Activated CD8-positive, alpha-beta memory T cell treated with anti-CD3 and anti-CD28 coated beads, Interleukin-2, amount 50 U/mL, for 1 hour (primary cell): Measurements from ENCODE around the gene CDHR3.
A peak's percentile ranks its signal among the peaks of the same experiment; 100 is the strongest.

Source experiments
- DNase-seq: peaks from one replicate; pipeline ENCODE4 v3.0.0-alpha.2; 2020; ENCODE audit errors: extremely low read depth

CDHR3 gene

GRCh38 chr7:106049139-106049752, 86.2 kb downstream of the CDHR3 start:
- DNase-seq = no peak

GRCh38 chr7:106050002-106050745, 87.1 kb downstream of the CDHR3 start:
- DNase-seq = no peak

- no peak for DNase-seq
These were observed 87.7 kb downstream of the CDHR3 start for GRCh38 chr7:106050746-106051117.

DNA sequence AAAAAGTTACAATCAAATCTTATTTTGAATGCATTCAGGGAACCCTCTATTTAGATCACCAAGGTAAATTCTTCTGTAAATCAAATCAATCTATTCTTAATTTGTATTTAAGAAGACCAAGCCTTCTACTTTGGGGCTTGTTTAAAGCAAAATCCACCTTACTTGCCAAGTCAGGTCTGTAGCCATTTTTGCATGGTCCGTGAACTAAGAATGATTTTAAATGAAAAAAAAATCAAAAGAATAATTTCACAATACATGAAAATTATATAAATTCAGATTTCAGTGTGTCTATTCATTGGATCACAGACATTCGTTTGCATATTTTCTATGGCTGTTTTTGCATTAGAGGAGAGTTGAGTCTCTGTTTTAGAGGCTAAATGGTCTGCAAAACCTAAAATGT, 89.6 kb downstream of the CDHR3 start:
- no peak for DNase-seq

GRCh38 chr7:106053109-106053508, 90.0 kb downstream of the CDHR3 start:
- no peak for DNase-seq

GRCh38 chr7:106054156-106054910, 91.3 kb downstream of the CDHR3 start:
- DNase-seq = no peak

GRCh38 chr7:106054971-106055532, 92.0 kb downstream of the CDHR3 start:
- DNase-seq = no peak

DNA sequence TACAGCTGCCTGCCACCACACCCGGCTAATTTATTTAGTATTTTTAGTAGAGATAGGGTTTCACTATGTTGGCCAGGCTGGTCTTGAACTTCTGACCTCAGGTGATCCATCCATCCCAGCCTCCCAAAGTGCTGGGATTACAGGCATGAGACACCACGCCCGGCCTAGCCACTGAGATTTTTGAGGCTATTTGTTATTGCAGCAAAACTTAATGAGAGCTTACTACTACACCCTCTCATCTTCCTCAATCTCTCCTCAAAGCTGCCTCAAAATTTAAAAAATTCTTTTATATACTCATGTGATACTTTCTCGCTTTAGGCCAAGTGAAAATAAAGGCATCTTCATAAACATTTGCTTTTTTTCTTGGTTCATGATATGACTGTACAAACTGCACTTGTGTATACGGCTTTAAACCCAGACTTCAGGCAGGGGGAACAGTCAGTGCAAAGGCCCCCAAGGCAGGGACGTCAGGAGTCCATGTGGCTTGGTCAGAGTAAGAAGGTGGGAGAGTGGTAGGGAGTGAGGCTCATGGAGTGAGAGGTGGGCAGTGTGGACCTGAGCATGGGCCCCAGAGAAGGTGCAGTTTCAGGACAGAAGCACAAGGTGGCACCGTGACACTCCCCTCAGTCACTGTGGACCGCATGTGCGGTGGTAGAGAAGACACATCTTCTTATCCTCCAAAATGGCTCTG, 93.6 kb downstream of the CDHR3 start:
- peak; percentile 43 for DNase-seq

DNA sequence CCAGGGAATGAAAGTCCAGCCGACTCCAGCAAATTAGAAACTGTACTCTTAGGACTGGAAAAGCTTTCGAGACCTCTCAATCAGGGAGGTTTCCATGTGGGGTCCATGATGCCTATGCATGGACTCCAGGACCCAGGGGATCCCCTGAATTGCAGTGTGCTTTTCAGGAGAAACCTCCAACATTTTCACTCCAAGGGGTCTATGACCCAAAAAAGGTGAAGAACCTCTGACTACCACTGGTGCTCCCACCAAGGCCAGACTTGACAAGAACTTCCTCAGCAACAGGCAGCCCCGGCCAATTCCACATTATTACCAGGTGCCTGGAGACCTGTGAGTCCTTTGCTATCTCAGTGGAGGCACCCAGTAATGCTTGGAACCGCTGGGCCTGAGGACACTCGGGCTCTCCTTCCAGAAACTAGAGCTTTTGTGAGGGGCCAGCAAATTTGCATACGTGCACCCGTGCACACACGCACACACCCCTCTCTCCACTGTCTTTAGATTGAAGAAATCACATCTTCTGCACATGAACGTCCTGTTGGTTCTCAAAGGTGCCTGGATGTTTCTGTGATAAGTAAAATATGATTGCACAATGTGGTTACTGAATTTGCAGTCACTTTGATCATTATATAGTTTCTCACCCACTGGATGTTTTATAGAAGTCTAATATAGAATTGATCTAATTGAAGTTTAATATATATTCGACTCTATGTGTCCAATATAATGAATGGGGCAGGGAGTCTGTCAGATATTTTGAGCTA, 94.3 kb downstream of the CDHR3 start:
- no peak for DNase-seq

GRCh38 chr7:106057962-106058927, 95.2 kb downstream of the CDHR3 start:
- DNase-seq = no peak

GRCh38 chr7:106058928-106059324, 95.9 kb downstream of the CDHR3 start:
- DNase-seq = no peak

DNA sequence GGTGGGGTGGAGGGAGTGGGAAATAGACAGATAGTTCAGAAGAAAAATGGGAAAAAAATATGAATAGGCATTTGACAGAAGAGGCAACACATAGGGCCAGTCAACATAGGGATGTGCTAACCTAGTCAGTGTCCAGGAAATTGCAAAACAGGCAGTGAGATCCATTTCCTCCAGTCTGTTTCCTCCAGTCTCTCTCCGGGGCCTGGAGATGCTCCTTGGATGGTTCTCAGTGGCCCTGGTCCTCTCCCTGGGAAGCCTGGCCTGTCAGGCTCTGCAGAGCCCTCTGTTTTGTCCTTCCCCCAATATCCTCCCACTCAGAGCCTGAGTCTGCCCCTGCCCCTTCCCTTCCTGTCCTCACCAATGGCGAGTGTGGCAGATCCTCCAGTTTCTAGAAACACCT, 96.5 kb downstream of the CDHR3 start:
- no peak for DNase-seq

GRCh38 chr7:106060394-106060920, 97.4 kb downstream of the CDHR3 start:
- DNase-seq = no peak

DNA sequence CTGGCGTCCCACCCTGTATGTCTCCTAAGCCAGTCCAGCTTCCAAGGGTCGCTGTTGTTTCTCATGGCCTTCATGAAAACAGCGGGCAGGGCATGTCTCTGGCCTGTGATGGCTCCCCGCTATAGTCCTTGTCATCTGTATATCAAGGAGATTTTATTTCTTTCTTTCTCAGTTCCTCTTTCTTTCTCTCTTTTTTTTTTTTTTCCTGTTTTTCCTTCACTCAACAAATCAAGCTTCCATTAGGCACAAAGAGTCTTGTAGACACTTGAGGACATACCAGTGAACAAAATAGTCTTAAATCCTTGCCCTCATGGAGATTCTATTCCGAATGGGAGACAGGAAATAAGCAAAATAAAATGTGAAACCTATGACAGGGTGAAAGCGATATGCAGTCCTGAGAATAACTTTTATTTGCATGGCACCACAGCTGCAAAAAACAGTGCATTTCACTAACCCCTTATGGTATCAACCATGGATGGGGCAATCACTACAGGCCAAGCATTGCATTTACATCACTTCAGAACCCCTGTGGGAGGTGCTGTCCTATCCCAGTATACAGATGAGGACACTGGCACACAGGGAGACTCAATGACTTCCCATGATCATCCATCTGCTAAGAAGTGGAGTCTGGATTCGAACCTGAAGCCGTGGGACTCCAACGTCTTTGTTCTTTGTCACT, 98.4 kb downstream of the CDHR3 start:
- no peak for DNase-seq

GRCh38 chr7:106062006-106062405, 98.9 kb downstream of the CDHR3 start:
- DNase-seq = no peak

DNA sequence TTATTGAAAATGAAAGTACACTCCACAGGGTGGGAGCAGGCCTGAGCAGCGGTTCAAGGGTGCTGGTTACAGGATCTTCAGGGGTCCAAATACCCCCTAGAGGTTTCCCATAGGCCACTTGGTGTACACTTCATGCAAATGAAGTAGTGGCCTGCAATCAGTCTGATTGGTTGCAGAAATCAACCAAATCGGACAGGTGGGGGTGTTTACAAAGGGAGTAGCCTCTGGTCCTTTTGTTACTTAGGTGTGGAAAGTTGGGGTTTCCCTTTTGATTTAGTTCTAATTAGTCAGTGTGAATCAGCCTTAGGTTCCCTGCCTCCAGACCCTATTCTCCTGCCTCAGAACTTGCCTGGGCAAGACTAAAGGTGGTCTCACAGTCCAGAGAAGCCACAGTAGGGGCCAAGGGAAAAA, 99.5 kb downstream of the CDHR3 start:
- no peak for DNase-seq

- DNase-seq = no peak
These were observed 100.0 kb downstream of the CDHR3 start for GRCh38 chr7:106063024-106063423.

DNA sequence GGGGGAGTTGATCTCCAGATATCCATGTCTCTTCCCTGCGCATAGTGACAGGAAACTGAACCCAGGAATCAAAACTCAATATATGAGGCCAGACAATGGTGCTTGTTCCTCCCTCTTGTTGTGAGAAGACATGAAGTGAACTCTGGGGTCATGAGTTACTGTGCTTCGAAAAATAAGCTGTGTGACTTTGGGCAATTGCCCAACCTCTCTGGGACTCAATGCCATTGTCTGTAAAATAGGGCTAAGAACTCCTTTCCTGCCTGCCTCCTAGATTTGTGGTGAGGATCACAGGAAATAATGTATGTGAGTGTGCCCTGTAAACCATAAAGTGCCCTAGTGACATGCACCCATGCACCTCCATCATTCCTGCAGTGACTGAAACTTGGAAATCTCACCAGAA, 100.6 kb downstream of the CDHR3 start:
- DNase-seq = no peak

DNA sequence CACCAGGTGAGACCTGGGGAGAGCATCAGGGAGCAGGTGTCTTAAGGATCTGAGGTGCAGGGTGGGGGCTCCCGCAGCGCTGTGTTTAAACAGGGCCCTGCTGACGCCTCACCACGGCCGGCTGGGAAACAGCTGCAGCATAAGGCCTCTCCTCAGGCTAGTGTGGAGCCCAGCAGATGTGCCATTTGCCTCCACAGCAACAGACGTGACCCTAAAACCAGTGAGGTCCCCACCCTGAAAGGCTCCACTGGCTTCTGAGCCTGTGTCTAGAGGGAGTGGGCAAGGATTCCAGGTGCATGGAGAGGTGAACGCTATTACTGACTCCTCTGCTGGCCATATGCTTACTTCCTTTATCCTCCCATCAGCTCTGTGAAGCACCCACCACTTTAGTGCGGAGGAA, 101.3 kb downstream of the CDHR3 start:
- DNase-seq = no peak
